K562 (cell line): ENCODE measurements around the gene UBXN11. TPM values are rescaled to one million over a fixed set of nuclear protein-coding genes. Genes with fewer than 3 reads are reported as not detected.

Experiments used
- ATF7 ChIP-seq: fragments of 450-650 bp; IDR thresholded peaks from 2 replicates; pipeline ENCODE4 v1.7.1; 2014; ENCODE audit warnings: mild to moderate bottlenecking, moderate library complexity
- BHLHE40 ChIP-seq: IDR thresholded peaks from 2 replicates; pipeline ENCODE4 v1.6.1; 2011; ENCODE audit warnings: low read length, improper control_type of control experiment
- CBFA2T2 ChIP-seq: fragments of 450-650 bp; conservative IDR thresholded peaks from 2 replicates; pipeline ENCODE4 v1.6.1; 2017; ENCODE audit warnings: mild to moderate bottlenecking
- CTCF ChIP-seq, 3 experiments: IDR thresholded peaks in 2 of 3; conservative IDR thresholded peaks in 1 of 3; 2 replicates each; pipeline ENCODE4 v1.5.1; 2011 to 2012; ENCODE audit warnings: low read length in 3 of 3, mild to moderate bottlenecking in 3 of 3, control low read depth in 2 of 3, improper control_type of control experiment in 1 of 3, inconsistent platforms in 1 of 3, low read depth in 1 of 3, mixed read lengths in 1 of 3, moderate library complexity in 1 of 3; ENCODE audit not compliant: insufficient read depth in 2 of 3
- HDAC1 ChIP-seq, 2 experiments: fragments of 450-650 bp; IDR thresholded peaks; 2 replicates each; pipeline ENCODE4 v1.6.1; 2016 to 2017; ENCODE audit warnings: inconsistent platforms in 1 of 2, mild to moderate bottlenecking in 1 of 2, moderate library complexity in 1 of 2
- HDAC2 ChIP-seq: fragments of 450-650 bp; IDR thresholded peaks from 2 replicates; pipeline ENCODE4 v1.6.1; 2016; ENCODE audit warnings: mild to moderate bottlenecking
- NFXL1 ChIP-seq: fragments of 450-650 bp; formaldehyde crosslinking; IDR thresholded peaks from 2 replicates; pipeline ENCODE4 v1.4.0; 2021; ENCODE audit warnings: mild to moderate bottlenecking
- NKRF ChIP-seq: fragments of 450-650 bp; IDR thresholded peaks from 2 replicates; pipeline ENCODE4 v1.6.1; 2016; ENCODE audit warnings: borderline replicate concordance
- SMARCC2 ChIP-seq: fragments of 450-650 bp; IDR thresholded peaks from 2 replicates; pipeline ENCODE4 v1.6.1; 2017; ENCODE audit warnings: antibody characterized with exemption, moderate library complexity, mild to moderate bottlenecking, low read depth
- ZNF408 ChIP-seq: fragments of 250-450 bp; sonication (Bioruptor Pico); IDR thresholded peaks from 2 replicates; pipeline ENCODE4 v1.4.0; 2020; ENCODE audit warnings: low read depth, mild to moderate bottlenecking, moderate library complexity
- ZNF740 ChIP-seq, 3 experiments: fragments of 200-800 bp in 1 of 3; sonication (Bioruptor generic) in 1 of 3; sonication (generic) in 1 of 3; formaldehyde crosslinking in 1 of 3; IDR thresholded peaks; 2 replicates each; pipeline versions ENCODE4 v1.6.1 to v1.8.0; 2016 to 2022; ENCODE audit warnings: mild to moderate bottlenecking in 2 of 3, missing compliant biosample characterization in 2 of 3, missing genetic modification characterization in 2 of 3, missing genetic modification reagents in 1 of 3
- polyA plus RNA-seq, 8 experiments: library from polyadenylated mRNA; depleted of rRNA in 4 of 8; stranded (reverse) in 5 of 8; unstranded in 3 of 8; fragments of >200 nt; fragmentation: Nextera tagmentation in 2 of 8; fragmentation: Illumina TruSeq in 1 of 8; extraction: Ambion mirVana in 2 of 8; extraction: Trizol in 1 of 8; gene quantifications; 2 replicates each; pipeline versions ENCODE4 v1.2.1 to v1.2.3, GENCODE V29; 2011 to 2014; ENCODE audit warnings: inconsistent platforms in 1 of 8, missing spikeins in 1 of 8
- total RNA-seq, 7 experiments: library from RNA; depleted of rRNA in 6 of 7; stranded (reverse); fragments of >200 nt in 6 of 7; fragmentation: Illumina TruSeq in 2 of 7; extraction: Trizol in 2 of 7; gene quantifications; 2 replicates each; pipeline versions ENCODE4 v1.2.1 to v1.2.3, GENCODE V29; 2011 to 2021; ENCODE audit warnings: low replicate concordance in 1 of 7
- TF ChIP-seq, protein P1 (sequence below): fragments of 250-450 bp; sonication (Bioruptor Pico); IDR thresholded peaks from 2 replicates; pipeline ENCODE4 v1.5.0; 2022; ENCODE audit warnings: mild to moderate bottlenecking
- TF ChIP-seq, protein P2 (sequence below), 3 experiments: fragments of 200-800 bp in 1 of 3; fragments of 250-450 bp in 1 of 3; fragments of 450-650 bp in 1 of 3; sonication (Bioruptor Pico) in 1 of 3; sonication (Bioruptor generic) in 1 of 3; formaldehyde crosslinking in 1 of 3; IDR thresholded peaks; 2 replicates each; pipeline versions ENCODE4 v1.6.1 to v1.8.0; 2016 to 2022; ENCODE audit warnings: mild to moderate bottlenecking in 2 of 3, missing genetic modification characterization in 2 of 3, missing compliant biosample characterization in 1 of 3, moderate library complexity in 1 of 3
- TF ChIP-seq, protein P3 (sequence below): sonication (generic); formaldehyde crosslinking; IDR thresholded peaks from 2 replicates; pipeline ENCODE4 v1.8.1; 2022; ENCODE audit warnings: missing genetic modification reagents

Gene UBXN11
- total and polyA plus RNA-seq, 9 of the 15 experiments (the other 6 are each of a cell fraction or from before 2014, with no cell fraction given) = 0.48 to 34.3 (median 11.3) TPM

DNA sequence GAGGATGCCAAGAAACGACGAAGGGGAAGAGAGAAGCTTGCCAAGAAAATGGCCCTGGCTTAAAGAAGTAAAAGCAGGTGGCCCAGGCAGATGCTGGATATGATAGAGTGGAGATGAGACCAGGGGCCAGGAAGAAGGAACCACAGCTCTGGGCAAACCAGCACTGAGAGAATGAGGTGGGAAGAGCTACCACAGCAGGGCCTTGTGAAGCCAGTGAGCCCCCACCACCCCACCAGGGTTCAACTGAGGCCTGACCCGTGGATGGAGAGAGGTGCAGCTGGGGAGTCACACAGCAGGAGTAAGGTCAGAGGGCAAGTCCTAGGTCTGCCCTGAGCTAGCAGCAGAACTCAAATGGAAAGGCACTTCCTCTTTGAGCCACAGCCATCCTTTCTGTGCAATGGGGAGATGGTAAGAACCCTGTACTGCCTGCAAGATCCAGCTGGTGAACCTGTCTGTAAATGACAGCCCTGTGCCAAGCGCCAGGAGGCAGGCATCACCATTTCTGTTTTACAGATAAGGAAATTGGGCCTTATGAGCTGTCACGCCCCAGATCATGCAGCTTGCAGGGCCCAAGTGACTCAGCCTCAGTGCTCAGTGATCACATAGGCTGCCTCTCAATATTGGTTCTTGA lies 18.0 kb downstream of the UBXN11 start (continued):
- TF ChIP-seq NKRF (no peak; the same call in 1 of the 2 replicates), BHLHE40 (peak; percentile 4; the same call in 1 of the 2 replicates), NFXL1 (CRISPR knock-in tag) (no peak), ZNF408 (CRISPR knock-in tag) (no peak), SMARCC2 (no peak), ZNF740 (CRISPR knock-in tag; IDR thresholded peaks at IDR 0.05) (no peak), ZNF740 (tag; IDR thresholded peaks at IDR 0.05) (no peak), HDAC2 (peak; percentile 32; the same call in 1 of the 2 replicates), CBFA2T2 (no peak; the same call in 1 of the 2 replicates), HDAC1 (IDR thresholded peaks at IDR 0.05) (no peak), CTCF (IDR thresholded peaks at IDR 0.05 in 2 of 3, conservative IDR thresholded peaks at IDR 0.05 in 1 of 3; ENCODE audit: insufficient read depth in 2 of 3, low read depth in 1 of 3, low read length in 3 of 3) (0 out of 6 replicates have a peak, but pooled peaks of 2 of the 3 experiments have one; percentile 7 to 12), ATF7 (no peak)
- TF ChIP-seq, protein P1, sequence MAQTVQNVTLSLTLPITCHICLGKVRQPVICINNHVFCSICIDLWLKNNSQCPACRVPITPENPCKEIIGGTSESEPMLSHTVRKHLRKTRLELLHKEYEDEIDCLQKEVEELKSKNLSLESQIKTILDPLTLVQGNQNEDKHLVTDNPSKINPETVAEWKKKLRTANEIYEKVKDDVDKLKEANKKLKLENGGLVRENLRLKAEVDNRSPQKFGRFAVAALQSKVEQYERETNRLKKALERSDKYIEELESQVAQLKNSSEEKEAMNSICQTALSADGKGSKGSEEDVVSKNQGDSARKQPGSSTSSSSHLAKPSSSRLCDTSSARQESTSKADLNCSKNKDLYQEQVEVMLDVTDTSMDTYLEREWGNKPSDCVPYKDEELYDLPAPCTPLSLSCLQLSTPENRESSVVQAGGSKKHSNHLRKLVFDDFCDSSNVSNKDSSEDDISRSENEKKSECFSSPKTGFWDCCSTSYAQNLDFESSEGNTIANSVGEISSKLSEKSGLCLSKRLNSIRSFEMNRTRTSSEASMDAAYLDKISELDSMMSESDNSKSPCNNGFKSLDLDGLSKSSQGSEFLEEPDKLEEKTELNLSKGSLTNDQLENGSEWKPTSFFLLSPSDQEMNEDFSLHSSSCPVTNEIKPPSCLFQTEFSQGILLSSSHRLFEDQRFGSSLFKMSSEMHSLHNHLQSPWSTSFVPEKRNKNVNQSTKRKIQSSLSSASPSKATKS (CRISPR knock-in tag) = no peak
- TF ChIP-seq, protein P2, sequence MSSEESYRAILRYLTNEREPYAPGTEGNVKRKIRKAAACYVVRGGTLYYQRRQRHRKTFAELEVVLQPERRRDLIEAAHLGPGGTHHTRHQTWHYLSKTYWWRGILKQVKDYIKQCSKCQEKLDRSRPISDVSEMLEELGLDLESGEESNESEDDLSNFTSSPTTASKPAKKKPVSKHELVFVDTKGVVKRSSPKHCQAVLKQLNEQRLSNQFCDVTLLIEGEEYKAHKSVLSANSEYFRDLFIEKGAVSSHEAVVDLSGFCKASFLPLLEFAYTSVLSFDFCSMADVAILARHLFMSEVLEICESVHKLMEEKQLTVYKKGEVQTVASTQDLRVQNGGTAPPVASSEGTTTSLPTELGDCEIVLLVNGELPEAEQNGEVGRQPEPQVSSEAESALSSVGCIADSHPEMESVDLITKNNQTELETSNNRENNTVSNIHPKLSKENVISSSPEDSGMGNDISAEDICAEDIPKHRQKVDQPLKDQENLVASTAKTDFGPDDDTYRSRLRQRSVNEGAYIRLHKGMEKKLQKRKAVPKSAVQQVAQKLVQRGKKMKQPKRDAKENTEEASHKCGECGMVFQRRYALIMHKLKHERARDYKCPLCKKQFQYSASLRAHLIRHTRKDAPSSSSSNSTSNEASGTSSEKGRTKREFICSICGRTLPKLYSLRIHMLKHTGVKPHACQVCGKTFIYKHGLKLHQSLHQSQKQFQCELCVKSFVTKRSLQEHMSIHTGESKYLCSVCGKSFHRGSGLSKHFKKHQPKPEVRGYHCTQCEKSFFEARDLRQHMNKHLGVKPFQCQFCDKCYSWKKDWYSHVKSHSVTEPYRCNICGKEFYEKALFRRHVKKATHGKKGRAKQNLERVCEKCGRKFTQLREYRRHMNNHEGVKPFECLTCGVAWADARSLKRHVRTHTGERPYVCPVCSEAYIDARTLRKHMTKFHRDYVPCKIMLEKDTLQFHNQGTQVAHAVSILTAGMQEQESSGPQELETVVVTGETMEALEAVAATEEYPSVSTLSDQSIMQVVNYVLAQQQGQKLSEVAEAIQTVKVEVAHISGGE (CRISPR knock-in tag; IDR thresholded peaks at IDR 0.05) = no peak
- TF ChIP-seq, protein P3, sequence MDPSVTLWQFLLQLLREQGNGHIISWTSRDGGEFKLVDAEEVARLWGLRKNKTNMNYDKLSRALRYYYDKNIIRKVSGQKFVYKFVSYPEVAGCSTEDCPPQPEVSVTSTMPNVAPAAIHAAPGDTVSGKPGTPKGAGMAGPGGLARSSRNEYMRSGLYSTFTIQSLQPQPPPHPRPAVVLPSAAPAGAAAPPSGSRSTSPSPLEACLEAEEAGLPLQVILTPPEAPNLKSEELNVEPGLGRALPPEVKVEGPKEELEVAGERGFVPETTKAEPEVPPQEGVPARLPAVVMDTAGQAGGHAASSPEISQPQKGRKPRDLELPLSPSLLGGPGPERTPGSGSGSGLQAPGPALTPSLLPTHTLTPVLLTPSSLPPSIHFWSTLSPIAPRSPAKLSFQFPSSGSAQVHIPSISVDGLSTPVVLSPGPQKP (CRISPR knock-in tag) = no peak
